Gastroesophageal sphincter (tissue), 3 donors: Measurements from ENCODE around the gene PLXNA2.

ENCODE experiments used
- CTCF ChIP-seq, 4 experiments: fragments of 200-600 bp in 2 of 4; fragments of 450-650 bp in 2 of 4; sonication (generic) in 1 of 4; IDR thresholded peaks; one replicate each; pipeline ENCODE4 v1.5.1; 2017 to 2019; ENCODE audit warnings: antibody characterized with exemption in 4 of 4, mild to moderate bottlenecking in 2 of 4, moderate library complexity in 2 of 4
- POLR2A ChIP-seq, 2 donors: fragments of 450-650 bp; IDR thresholded peaks; one replicate each; pipeline ENCODE4 v1.6.1; 2017; ENCODE audit warnings: antibody characterized with exemption in 2 of 2, mild to moderate bottlenecking in 2 of 2, moderate library complexity in 1 of 2
- POLR2AphosphoS5 ChIP-seq: sonication (generic); formaldehyde crosslinking; IDR thresholded peaks from one replicate; pipeline ENCODE4 v1.6.1; 2017; ENCODE audit warnings: antibody characterized with exemption

- TF ChIP-seq POLR2AphosphoS5 = no peak
- no peak for TF ChIP-seq CTCF (IDR thresholded peaks at IDR 0.05)
- no peak for TF ChIP-seq POLR2A (IDR thresholded peaks at IDR 0.05)
These were observed 233.6 kb downstream of the PLXNA2 start for GRCh38 chr1:208010487-208011071.
